Measurements from ENCODE around the gene LAMA5.

LAMA5 gene

GRCh38 chr20:62326959-62327725, 40.0 kb downstream of the LAMA5 start:
- DNase-seq (ENCODE audit: low spot score): no peak

- no peak for DNase-seq (ENCODE audit: low spot score)
Observed at GRCh38 chr20:62326559-62326958, 40.6 kb downstream of the LAMA5 start.

- DNase-seq (ENCODE audit: low spot score): no peak
Observed at GRCh38 chr20:62325172-62325905, 41.8 kb downstream of the LAMA5 start.

GRCh38 chr20:62323980-62324906, 42.9 kb downstream of the LAMA5 start:
- no peak for DNase-seq (ENCODE audit: low spot score)

GRCh38 chr20:62323146-62323979, 43.7 kb downstream of the LAMA5 start:
- DNase-seq (ENCODE audit: low spot score): no peak

- no peak for DNase-seq (ENCODE audit: low spot score)
Observed at GRCh38 chr20:62322492-62323041, 44.5 kb downstream of the LAMA5 start.

GRCh38 chr20:62321975-62322374, 45.1 kb downstream of the LAMA5 start:
- DNase-seq (ENCODE audit: low spot score): no peak

GRCh38 chr20:62321521-62321948, 45.6 kb downstream of the LAMA5 start:
- no peak for DNase-seq (ENCODE audit: low spot score)

GRCh38 chr20:62320581-62321354, 46.3 kb downstream of the LAMA5 start:
- DNase-seq (ENCODE audit: low spot score): no peak

GRCh38 chr20:62319346-62319909, 47.7 kb downstream of the LAMA5 start:
- no peak for DNase-seq (ENCODE audit: low spot score)

GRCh38 chr20:62318400-62319345, 48.4 kb downstream of the LAMA5 start:
- DNase-seq (ENCODE audit: low spot score): no peak

- DNase-seq (ENCODE audit: low spot score): no peak
Observed at GRCh38 chr20:62317167-62317655, 49.9 kb downstream of the LAMA5 start.

GRCh38 chr20:62316331-62317166, 50.6 kb downstream of the LAMA5 start:
- DNase-seq (ENCODE audit: low spot score): no peak

- no peak for DNase-seq (ENCODE audit: low spot score)
Observed at GRCh38 chr20:62315773-62316172, 51.3 kb downstream of the LAMA5 start.

- no peak for DNase-seq (ENCODE audit: low spot score)
Observed at GRCh38 chr20:62314711-62315302, 52.3 kb downstream of the LAMA5 start.

- DNase-seq (ENCODE audit: low spot score): no peak
Observed at GRCh38 chr20:62314339-62314638, 52.8 kb downstream of the LAMA5 start.

Data from left forelimb (tissue), 1 donor.